Calu3 (cell line): ENCODE measurements around the gene ARID5B. TPM values are rescaled to one million over a fixed set of nuclear protein-coding genes. Genes with fewer than 3 reads are reported as not detected.

Experiments used
- BruUV-seq: library from RNA; stranded (reverse); fragments of 400-500 nt; replicated peaks from 2 replicates; lab custom pipeline; 2021; lab: Mats Ljungman, UMichigan
- CTCF ChIA-PET: fragments of 300-600 bp; sonication (Branson Sonifier 250); formaldehyde crosslinking; loops from one replicate; lab custom pipeline; 2022; ENCODE audit warnings: antibody characterized with exemption; lab: Charles Lee
- DNase-seq: peaks from one replicate; pipeline ENCODE4 v3.0.0; 2022
- H3K27ac Mint-ChIP-seq: one replicate; pipeline ENCODE4 v1.8.0; 2022; ENCODE audit warnings: mixed read lengths; ENCODE audit not compliant: unreplicated experiment
- H3K27me3 Mint-ChIP-seq: one replicate; pipeline ENCODE4 v1.8.0; 2022; ENCODE audit warnings: mixed read lengths; ENCODE audit not compliant: unreplicated experiment
- H3K36me3 Mint-ChIP-seq: one replicate; pipeline ENCODE4 v1.8.0; 2022; ENCODE audit warnings: mild to moderate bottlenecking, moderate library complexity, mixed read lengths; ENCODE audit not compliant: insufficient read depth, unreplicated experiment
- H3K4me1 Mint-ChIP-seq: one replicate; pipeline ENCODE4 v1.8.0; 2022; ENCODE audit warnings: mild to moderate bottlenecking, low read depth, mixed read lengths; ENCODE audit not compliant: unreplicated experiment
- H3K4me3 Mint-ChIP-seq: one replicate; pipeline ENCODE4 v1.8.0; 2022; ENCODE audit warnings: mild to moderate bottlenecking, low read depth, moderate library complexity, mixed read lengths; ENCODE audit not compliant: unreplicated experiment
- H3K9me3 Mint-ChIP-seq: one replicate; pipeline ENCODE4 v1.8.0; 2022; ENCODE audit warnings: low read depth, mixed read lengths; ENCODE audit not compliant: unreplicated experiment
- intact Hi-C: fragments of 100-400 bp; cut with micrococcal nuclease; formaldehyde crosslinking; loops from one replicate; pipeline ENCODE4 v1.10.0; 2022; ENCODE audit not compliant: unreplicated experiment
- total RNA-seq: library from RNA; stranded (reverse); gene quantifications from 2 replicates; pipeline ENCODE4 v1.2.3, GENCODE V29; 2022
- TF ChIP-seq, protein P1 (sequence below): fragments of 200-600 bp; IDR thresholded peaks from one replicate; pipeline ENCODE4 v1.8.0; 2022; ENCODE audit warnings: antibody characterized with exemption; ENCODE audit not compliant: unreplicated experiment

The ARID5B gene
- total RNA-seq, 1 experiment from 2014 or later: 10.0 TPM

DNA sequence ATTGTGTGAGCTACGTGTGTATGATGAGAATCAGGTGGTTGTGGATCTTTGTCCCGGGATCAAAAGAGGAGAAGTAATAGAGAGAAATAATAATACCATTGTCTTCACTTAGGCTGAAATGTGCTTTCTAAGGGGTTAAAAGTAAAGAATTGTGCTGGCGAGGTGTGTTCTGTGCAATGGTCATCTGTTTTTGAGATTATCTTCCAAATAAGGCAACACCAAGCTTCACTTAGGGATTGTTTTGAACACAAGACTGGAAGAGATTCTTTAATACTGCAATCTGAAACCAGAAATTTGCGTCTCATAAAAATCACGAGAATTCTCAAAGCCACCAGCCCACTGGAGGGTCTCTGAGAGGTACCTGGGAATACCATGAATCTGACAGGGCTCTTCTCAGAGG lies 84.2 kb downstream of the ARID5B start:
- H3K4me1 Mint-ChIP-seq: peaks cover 13% of the 10 kb centered on the region

DNA sequence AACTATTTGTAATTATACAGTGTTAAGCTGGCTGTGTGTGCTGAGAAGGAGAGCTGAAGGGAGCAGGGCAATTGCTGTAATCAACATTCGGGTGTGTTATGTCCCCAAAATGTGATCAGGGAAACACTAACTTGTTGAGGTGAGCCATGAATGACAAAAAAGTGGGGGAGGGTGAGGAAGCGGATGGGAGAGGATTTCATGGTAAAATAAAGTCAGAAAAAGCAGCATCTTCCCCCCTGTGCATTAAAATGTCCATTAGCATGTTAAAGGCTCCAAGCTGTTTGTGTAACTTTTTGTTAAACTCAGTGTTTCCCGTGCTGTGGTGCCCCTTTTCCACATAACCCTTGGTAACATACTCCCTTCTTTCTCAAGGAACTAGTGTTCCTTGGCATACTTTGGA lies 84.9 kb downstream of the ARID5B start:
- Mint-ChIP-seq H3K4me1 (peaks cover 7% of the 10 kb centered on the region), H3K27ac (no peak overlapping the region), H3K27me3 (no peaks in the 10 kb centered on the region), H3K4me3 (no peak overlapping the region), H3K9me3 (no peaks in the 10 kb centered on the region), H3K36me3 (no peaks in the 10 kb centered on the region)
- CTCF ChIA-PET: interaction anchor here (1.4 kb wide), 1 partner anchor 25 kb away, joined by 3 read pairs; no protein-coding TSS in a partner anchor
- DNase-seq: no peak
- intact Hi-C loops: no loop called here
- no TSS peak for BruUV-seq
- TF ChIP-seq, protein P1, sequence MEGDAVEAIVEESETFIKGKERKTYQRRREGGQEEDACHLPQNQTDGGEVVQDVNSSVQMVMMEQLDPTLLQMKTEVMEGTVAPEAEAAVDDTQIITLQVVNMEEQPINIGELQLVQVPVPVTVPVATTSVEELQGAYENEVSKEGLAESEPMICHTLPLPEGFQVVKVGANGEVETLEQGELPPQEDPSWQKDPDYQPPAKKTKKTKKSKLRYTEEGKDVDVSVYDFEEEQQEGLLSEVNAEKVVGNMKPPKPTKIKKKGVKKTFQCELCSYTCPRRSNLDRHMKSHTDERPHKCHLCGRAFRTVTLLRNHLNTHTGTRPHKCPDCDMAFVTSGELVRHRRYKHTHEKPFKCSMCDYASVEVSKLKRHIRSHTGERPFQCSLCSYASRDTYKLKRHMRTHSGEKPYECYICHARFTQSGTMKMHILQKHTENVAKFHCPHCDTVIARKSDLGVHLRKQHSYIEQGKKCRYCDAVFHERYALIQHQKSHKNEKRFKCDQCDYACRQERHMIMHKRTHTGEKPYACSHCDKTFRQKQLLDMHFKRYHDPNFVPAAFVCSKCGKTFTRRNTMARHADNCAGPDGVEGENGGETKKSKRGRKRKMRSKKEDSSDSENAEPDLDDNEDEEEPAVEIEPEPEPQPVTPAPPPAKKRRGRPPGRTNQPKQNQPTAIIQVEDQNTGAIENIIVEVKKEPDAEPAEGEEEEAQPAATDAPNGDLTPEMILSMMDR: no peak

More for the DNA sequence above, 84.2 kb downstream of the ARID5B start:
- Mint-ChIP-seq H3K4me3 (no peak overlapping the region), H3K36me3 (no peaks in the 10 kb centered on the region), H3K9me3 (no peaks in the 10 kb centered on the region), H3K27ac (no peak overlapping the region), H3K27me3 (no peaks in the 10 kb centered on the region)
- intact Hi-C loops: no loop called here
- CTCF ChIA-PET: interaction anchor here (1.4 kb wide), 1 partner anchor 26 kb away, joined by 3 read pairs; no protein-coding TSS in a partner anchor
- no TSS peak for BruUV-seq
- DNase-seq: no peak
- TF ChIP-seq, protein P1: no peak

DNA sequence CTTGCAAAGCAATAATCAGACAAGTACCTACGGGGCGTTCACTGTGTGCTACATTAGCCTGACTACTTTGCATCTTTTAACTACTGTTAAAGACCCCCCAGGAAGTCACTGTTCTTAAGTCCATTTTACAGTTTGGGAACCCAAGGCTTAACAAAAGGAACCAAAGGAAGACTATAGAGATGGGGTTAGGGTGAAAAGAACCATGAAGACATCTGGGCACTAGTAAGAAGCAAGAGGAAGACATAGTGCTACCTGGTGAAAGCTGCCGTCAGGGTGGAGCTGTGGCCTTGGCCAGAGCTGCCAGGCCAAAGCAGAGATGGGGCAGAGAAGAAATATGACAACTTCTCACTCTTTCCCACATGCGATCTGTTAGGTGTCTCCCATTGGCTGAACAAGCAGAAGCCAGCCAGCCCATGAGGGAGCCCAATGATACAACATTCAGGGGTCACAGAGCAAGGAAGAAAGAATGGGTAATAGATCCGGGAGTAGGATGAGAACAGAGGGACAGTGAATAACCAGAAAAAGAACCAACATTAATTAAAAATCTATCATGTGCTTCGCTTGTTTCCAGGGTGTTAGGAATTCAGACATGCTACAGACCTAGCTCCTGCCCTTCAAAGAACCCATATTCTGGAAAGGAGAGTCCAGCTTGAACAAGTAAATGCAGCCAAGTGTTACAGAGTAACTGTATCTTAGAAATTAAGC lies 85.4 kb downstream of the ARID5B start:
- Mint-ChIP-seq H3K9me3 (no peaks in the 10 kb centered on the region), H3K36me3 (no peaks in the 10 kb centered on the region), H3K4me1 (peaks cover 1% of the 10 kb centered on the region), H3K4me3 (no peak overlapping the region), H3K27ac (no peak overlapping the region), H3K27me3 (no peaks in the 10 kb centered on the region)
- CTCF ChIA-PET: no interaction called here
- intact Hi-C loops: no loop called here
- DNase-seq: no peak
- TF ChIP-seq, protein P1: no peak
- BruUV-seq: no TSS peak

DNA sequence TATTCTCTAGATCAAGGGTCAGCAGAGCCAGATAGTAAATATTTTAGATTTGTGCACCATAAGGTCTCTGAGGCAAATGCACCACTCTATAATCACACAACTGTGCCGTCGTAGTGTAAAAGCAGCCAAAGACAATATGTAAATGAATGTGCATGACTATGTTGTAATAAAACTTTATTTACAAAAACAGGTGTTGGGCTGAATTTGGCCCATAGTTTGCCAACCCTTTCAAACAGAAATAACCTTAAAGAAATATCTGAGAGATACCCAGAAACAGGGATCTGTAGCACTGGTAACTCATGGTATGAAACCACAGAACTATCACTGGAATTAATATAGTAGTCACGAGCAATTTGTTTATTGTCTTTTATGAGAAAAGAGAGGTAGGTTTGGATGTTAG lies 86.0 kb downstream of the ARID5B start:
- CTCF ChIA-PET: no interaction called here
- TF ChIP-seq, protein P1: no peak
- Mint-ChIP-seq H3K4me3 (no peak overlapping the region), H3K4me1 (peaks cover 6% of the 10 kb centered on the region), H3K27me3 (no peaks in the 10 kb centered on the region), H3K27ac (no peak overlapping the region), H3K9me3 (no peaks in the 10 kb centered on the region), H3K36me3 (no peaks in the 10 kb centered on the region)
- no peak for DNase-seq
- BruUV-seq: no TSS peak
- intact Hi-C loops: no loop called here
